ENCODE data around the gene USP40. TPM values are rescaled to one million over a fixed set of nuclear protein-coding genes. Genes with fewer than 3 reads are reported as not detected.

Gene USP40
- total and polyA plus RNA-seq, 9 of the 15 experiments (the other 6 are each of a cell fraction or from before 2014, with no cell fraction given), result 5.5 to 15.0 (median 9.3) TPM

DNA sequence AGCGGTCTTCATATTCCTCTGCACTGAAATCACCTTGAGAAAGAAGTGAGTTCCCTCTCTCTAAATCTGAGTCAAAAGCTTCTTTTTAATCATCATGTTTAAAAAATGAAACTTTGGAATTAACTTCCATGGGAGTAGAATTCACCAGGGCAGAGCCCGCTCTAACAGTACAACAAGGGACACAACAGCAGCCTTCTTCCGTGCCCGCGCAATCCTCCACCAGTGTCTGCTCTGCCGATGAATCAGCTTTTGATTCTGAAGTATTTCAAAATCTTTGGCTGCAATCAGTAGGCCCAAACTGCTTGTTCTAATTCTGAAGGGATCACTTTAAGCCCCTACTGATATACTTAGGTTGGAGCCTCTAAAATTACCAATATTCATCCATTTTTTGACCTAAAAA lies 76.9 kb downstream of the USP40 start (continued):
- TF ChIP-seq CEBPB (tag; IDR thresholded peaks at IDR 0.05), result no peak
- no peak for TF ChIP-seq ZNF133 (CRISPR knock-in tag; IDR thresholded peaks at IDR 0.05)
- TF ChIP-seq ZNF785 (CRISPR knock-in tag; IDR thresholded peaks at IDR 0.05), result no peak
- no peak for TF ChIP-seq STAT5A (IDR thresholded peaks at IDR 0.05; ENCODE audit: borderline replicate concordance, low read length)

DNA sequence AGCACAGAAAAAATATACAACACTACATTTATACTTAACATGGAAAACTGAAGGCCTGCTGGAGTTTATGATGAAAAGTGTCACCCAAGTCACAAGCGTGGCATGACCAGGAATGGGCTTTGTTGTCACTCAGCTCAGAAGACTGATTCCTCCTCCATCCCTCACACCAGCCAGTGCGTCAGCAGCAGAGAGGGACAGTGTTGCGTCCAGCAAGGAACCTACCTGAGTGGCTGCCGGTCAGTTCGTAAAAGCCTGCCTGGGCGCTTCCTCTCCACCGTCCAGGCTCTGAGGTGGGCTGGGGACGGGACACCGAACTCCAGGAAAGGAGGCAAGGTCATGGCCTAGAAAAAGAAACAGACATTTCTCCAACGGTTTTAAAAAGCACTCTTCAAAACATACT lies 77.4 kb downstream of the USP40 start:
- in situ Hi-C loops (cut with MboI) (no loop called here), intact Hi-C loops (cut with micrococcal nuclease) (no loop called here)
- DNase-seq (ENCODE audit: extremely low read depth in 1 of 4, low spot score in 3 of 4) (no peak), ATAC-seq (no peak), FAIRE-seq (no peak)
- Histone ChIP-seq H3K4me2 (ENCODE audit: insufficient read depth, low read length) (no peak overlapping the region), H3K4me3 (no peak overlapping the region), H3K9me1 (ENCODE audit: control insufficient read depth, insufficient read depth, low read length) (no peaks in the 10 kb centered on the region), H3K36me3 (ENCODE audit: control insufficient read depth, insufficient read depth, low read length) (peaks cover 11% of the 10 kb centered on the region; the same call in 1 of the 3 replicates), H3K9ac (ENCODE audit: insufficient read depth in 1 of 2, low read depth in 2 of 2, low read length in 2 of 2) (no peak overlapping the region), H3K9me3 (replicated peaks; ENCODE audit: control insufficient read depth, insufficient read depth, low read depth, low read length) (no peaks in the 10 kb centered on the region), H4K20me1 (replicated peaks; ENCODE audit: control insufficient read depth, insufficient read depth, low read length) (no peaks in the 10 kb centered on the region), H2AFZ (ENCODE audit: low read depth, low read length) (no peak overlapping the region), H3K79me2 (ENCODE audit: control insufficient read depth, insufficient read depth, low read length) (no peaks in the 10 kb centered on the region), H3K27me3 (ENCODE audit: control insufficient read depth in 2 of 2, insufficient read depth in 2 of 2, low read length in 2 of 2) (no peaks in the 10 kb centered on the region), H3K4me1 (replicated peaks in 1 of 2; ENCODE audit: control insufficient read depth in 2 of 2, insufficient read depth in 2 of 2, low read length in 2 of 2) (peaks cover 0 to 4% of the 10 kb centered on the region in 2 experiments; a peak in 3 of 5 replicates), H3K27ac (ENCODE audit: extremely low read depth, low read depth, low read length) (no peak overlapping the region)
- no TSS peak for BruUV-seq (replicated peaks)
- WGBS (ENCODE audit: insufficient coverage, low coverage, missing lambda C conversion rate), result 71% methylated on average over 9 of the region's 10 CpGs
- POLR2A ChIA-PET, result no interaction called here
- CTCF ChIA-PET (ENCODE audit: low intra/inter-chr PET ratio), result no interaction called here
- TF ChIP-seq ZBTB7A (IDR thresholded peaks at IDR 0.05; ENCODE audit: borderline replicate concordance, control insufficient read depth, low read depth, low read length) (no peak), ETV5 (CRISPR knock-in tag; IDR thresholded peaks at IDR 0.05; ENCODE audit: low read depth) (no peak), ZFP30 (CRISPR knock-in tag; IDR thresholded peaks at IDR 0.05; ENCODE audit: borderline replicate concordance) (no peak), NCOA6 (IDR thresholded peaks at IDR 0.05) (no peak)
- TF ChIP-seq, protein P1, sequence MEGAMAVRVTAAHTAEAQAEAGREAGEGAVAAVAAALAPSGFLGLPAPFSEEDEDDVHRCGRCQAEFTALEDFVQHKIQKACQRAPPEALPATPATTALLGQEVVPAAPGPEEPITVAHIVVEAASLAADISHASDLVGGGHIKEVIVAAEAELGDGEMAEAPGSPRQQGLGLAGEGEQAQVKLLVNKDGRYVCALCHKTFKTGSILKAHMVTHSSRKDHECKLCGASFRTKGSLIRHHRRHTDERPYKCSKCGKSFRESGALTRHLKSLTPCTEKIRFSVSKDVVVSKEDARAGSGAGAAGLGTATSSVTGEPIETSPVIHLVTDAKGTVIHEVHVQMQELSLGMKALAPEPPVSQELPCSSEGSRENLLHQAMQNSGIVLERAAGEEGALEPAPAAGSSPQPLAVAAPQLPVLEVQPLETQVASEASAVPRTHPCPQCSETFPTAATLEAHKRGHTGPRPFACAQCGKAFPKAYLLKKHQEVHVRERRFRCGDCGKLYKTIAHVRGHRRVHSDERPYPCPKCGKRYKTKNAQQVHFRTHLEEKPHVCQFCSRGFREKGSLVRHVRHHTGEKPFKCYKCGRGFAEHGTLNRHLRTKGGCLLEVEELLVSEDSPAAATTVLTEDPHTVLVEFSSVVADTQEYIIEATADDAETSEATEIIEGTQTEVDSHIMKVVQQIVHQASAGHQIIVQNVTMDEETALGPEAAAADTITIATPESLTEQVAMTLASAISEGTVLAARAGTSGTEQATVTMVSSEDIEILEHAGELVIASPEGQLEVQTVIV (CRISPR knock-in tag; IDR thresholded peaks at IDR 0.05; ENCODE audit: borderline replicate concordance), result no peak
- TF ChIP-seq, protein P2, sequence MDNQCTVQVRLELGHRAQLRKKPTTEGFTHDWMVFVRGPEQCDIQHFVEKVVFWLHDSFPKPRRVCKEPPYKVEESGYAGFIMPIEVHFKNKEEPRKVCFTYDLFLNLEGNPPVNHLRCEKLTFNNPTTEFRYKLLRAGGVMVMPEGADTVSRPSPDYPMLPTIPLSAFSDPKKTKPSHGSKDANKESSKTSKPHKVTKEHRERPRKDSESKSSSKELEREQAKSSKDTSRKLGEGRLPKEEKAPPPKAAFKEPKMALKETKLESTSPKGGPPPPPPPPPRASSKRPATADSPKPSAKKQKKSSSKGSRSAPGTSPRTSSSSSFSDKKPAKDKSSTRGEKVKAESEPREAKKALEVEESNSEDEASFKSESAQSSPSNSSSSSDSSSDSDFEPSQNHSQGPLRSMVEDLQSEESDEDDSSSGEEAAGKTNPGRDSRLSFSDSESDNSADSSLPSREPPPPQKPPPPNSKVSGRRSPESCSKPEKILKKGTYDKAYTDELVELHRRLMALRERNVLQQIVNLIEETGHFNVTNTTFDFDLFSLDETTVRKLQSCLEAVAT (IDR thresholded peaks at IDR 0.05), result no peak
- TF ChIP-seq, protein P3, sequence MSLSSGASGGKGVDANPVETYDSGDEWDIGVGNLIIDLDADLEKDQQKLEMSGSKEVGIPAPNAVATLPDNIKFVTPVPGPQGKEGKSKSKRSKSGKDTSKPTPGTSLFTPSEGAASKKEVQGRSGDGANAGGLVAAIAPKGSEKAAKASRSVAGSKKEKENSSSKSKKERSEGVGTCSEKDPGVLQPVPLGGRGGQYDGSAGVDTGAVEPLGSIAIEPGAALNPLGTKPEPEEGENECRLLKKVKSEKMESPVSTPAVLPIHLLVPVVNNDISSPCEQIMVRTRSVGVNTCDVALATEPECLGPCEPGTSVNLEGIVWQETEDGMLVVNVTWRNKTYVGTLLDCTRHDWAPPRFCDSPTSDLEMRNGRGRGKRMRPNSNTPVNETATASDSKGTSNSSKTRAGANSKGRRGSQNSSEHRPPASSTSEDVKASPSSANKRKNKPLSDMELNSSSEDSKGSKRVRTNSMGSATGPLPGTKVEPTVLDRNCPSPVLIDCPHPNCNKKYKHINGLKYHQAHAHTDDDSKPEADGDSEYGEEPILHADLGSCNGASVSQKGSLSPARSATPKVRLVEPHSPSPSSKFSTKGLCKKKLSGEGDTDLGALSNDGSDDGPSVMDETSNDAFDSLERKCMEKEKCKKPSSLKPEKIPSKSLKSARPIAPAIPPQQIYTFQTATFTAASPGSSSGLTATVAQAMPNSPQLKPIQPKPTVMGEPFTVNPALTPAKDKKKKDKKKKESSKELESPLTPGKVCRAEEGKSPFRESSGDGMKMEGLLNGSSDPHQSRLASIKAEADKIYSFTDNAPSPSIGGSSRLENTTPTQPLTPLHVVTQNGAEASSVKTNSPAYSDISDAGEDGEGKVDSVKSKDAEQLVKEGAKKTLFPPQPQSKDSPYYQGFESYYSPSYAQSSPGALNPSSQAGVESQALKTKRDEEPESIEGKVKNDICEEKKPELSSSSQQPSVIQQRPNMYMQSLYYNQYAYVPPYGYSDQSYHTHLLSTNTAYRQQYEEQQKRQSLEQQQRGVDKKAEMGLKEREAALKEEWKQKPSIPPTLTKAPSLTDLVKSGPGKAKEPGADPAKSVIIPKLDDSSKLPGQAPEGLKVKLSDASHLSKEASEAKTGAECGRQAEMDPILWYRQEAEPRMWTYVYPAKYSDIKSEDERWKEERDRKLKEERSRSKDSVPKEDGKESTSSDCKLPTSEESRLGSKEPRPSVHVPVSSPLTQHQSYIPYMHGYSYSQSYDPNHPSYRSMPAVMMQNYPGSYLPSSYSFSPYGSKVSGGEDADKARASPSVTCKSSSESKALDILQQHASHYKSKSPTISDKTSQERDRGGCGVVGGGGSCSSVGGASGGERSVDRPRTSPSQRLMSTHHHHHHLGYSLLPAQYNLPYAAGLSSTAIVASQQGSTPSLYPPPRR (CRISPR knock-in tag; IDR thresholded peaks at IDR 0.05; ENCODE audit: borderline replicate concordance), result no peak
- TF ChIP-seq, protein P4, sequence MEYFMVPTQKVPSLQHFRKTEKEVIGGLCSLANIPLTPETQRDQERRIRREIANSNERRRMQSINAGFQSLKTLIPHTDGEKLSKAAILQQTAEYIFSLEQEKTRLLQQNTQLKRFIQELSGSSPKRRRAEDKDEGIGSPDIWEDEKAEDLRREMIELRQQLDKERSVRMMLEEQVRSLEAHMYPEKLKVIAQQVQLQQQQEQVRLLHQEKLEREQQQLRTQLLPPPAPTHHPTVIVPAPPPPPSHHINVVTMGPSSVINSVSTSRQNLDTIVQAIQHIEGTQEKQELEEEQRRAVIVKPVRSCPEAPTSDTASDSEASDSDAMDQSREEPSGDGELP (CRISPR knock-in tag; IDR thresholded peaks at IDR 0.05; ENCODE audit: borderline replicate concordance), result no peak
